Measurements from ENCODE around the gene SIRT5.

- no peak for TF ChIP-seq CTCF (IDR thresholded peaks at IDR 0.05; ENCODE audit: poor library complexity, severe bottlenecking)
- no peak for TF ChIP-seq MXI1 (conservative IDR thresholded peaks at IDR 0.05; ENCODE audit: poor library complexity, severe bottlenecking)
- TF ChIP-seq RAD21 (conservative IDR thresholded peaks at IDR 0.05): no peak
- TF ChIP-seq EZH2 (IDR thresholded peaks at IDR 0.05; ENCODE audit: borderline replicate concordance, insufficient read depth, low read length, poor library complexity, severe bottlenecking): no peak
- no peak for TF ChIP-seq EP300 (conservative IDR thresholded peaks at IDR 0.05; ENCODE audit: poor library complexity, severe bottlenecking)
- no peak for TF ChIP-seq TAF1 (IDR thresholded peaks at IDR 0.05; ENCODE audit: low read depth)
- TF ChIP-seq, protein P1, sequence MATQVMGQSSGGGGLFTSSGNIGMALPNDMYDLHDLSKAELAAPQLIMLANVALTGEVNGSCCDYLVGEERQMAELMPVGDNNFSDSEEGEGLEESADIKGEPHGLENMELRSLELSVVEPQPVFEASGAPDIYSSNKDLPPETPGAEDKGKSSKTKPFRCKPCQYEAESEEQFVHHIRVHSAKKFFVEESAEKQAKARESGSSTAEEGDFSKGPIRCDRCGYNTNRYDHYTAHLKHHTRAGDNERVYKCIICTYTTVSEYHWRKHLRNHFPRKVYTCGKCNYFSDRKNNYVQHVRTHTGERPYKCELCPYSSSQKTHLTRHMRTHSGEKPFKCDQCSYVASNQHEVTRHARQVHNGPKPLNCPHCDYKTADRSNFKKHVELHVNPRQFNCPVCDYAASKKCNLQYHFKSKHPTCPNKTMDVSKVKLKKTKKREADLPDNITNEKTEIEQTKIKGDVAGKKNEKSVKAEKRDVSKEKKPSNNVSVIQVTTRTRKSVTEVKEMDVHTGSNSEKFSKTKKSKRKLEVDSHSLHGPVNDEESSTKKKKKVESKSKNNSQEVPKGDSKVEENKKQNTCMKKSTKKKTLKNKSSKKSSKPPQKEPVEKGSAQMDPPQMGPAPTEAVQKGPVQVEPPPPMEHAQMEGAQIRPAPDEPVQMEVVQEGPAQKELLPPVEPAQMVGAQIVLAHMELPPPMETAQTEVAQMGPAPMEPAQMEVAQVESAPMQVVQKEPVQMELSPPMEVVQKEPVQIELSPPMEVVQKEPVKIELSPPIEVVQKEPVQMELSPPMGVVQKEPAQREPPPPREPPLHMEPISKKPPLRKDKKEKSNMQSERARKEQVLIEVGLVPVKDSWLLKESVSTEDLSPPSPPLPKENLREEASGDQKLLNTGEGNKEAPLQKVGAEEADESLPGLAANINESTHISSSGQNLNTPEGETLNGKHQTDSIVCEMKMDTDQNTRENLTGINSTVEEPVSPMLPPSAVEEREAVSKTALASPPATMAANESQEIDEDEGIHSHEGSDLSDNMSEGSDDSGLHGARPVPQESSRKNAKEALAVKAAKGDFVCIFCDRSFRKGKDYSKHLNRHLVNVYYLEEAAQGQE (IDR thresholded peaks at IDR 0.05; ENCODE audit: borderline replicate concordance): no peak
- TF ChIP-seq SMC3 (conservative IDR thresholded peaks at IDR 0.05; ENCODE audit: poor library complexity): no peak
Observed at GRCh38 chr6:13568970-13569369, 5.4 kb upstream of the SIRT5 start.

Measured in neural cell (in vitro differentiated cells).